Activated CD4-positive, CD25-positive, alpha-beta regulatory T cell treated with anti-CD3 and anti-CD28 coated beads, Interleukin-2, amount 50 U/mL, for 24 hours (primary cell): ENCODE measurements around the gene ICOSLG.
"Not testable (repeated sequence)": the region's sequence is repeated elsewhere in the genome, so short reads cannot be mapped to it uniquely, and the experiment has no call there.

Source experiments
- ATAC-seq, 2 donors: fragments of 150-1000 bp; cut with Tn5 transposase; one replicate each; pipeline ENCODE4 v1.10.0; 2021; ENCODE audit warnings: mild to moderate bottlenecking in 1 of 2, moderate library complexity in 1 of 2

The ICOSLG gene

GRCh38 chr21:44263768-44264167, 23.0 kb upstream of the ICOSLG start:
- ATAC-seq: no peak

- no peak for ATAC-seq
Measured at GRCh38 chr21:44263221-44263760, 22.5 kb upstream of the ICOSLG start.

- no peak for ATAC-seq
Measured at GRCh38 chr21:44262338-44263056, 21.8 kb upstream of the ICOSLG start.

GRCh38 chr21:44261675-44262295, 21.0 kb upstream of the ICOSLG start, which contains the start of gene DNMT3L:
Gene DNMT3L (minus strand): TSS chr21:44261897. CDS start chr21:44261259, 638 bp downstream.
- no peak for ATAC-seq

GRCh38 chr21:44260791-44261631, 20.3 kb upstream of the ICOSLG start:
- no peak for ATAC-seq

GRCh38 chr21:44260066-44260465, 19.3 kb upstream of the ICOSLG start:
- no peak for ATAC-seq

- no peak for ATAC-seq
Measured at GRCh38 chr21:44259082-44259705, 18.5 kb upstream of the ICOSLG start.

GRCh38 chr21:44258056-44258725, 17.4 kb upstream of the ICOSLG start:
- ATAC-seq: no peak

GRCh38 chr21:44255511-44255981, 14.8 kb upstream of the ICOSLG start:
- ATAC-seq: no peak

GRCh38 chr21:44253832-44254710, 13.3 kb upstream of the ICOSLG start:
- no peak for ATAC-seq

GRCh38 chr21:44249204-44250037, 8.7 kb upstream of the ICOSLG start:
- ATAC-seq: not testable (repeated sequence)

GRCh38 chr21:44247904-44248303, 7.2 kb upstream of the ICOSLG start:
- not testable (repeated sequence) for ATAC-seq

GRCh38 chr21:44243980-44244379, 3.2 kb upstream of the ICOSLG start:
- ATAC-seq: peak; percentile 87

- peak; percentile 29 to 34 for ATAC-seq
Measured at GRCh38 chr21:44241281-44241680, 538 bp upstream of the ICOSLG start.

- not testable (repeated sequence) for ATAC-seq
Measured at GRCh38 chr21:44240353-44240752, 390 bp downstream of the ICOSLG start.

GRCh38 chr21:44229561-44229960, 11.2 kb downstream of the ICOSLG start:
- not testable (repeated sequence) for ATAC-seq

- not testable (repeated sequence) for ATAC-seq
Measured at GRCh38 chr21:44228109-44228508, 12.6 kb downstream of the ICOSLG start.

GRCh38 chr21:44227614-44228013, 13.1 kb downstream of the ICOSLG start:
- not testable (repeated sequence) for ATAC-seq

- not testable (repeated sequence) for ATAC-seq
Measured at GRCh38 chr21:44225605-44226004, 15.1 kb downstream of the ICOSLG start.

- ATAC-seq: not testable (repeated sequence)
Measured at GRCh38 chr21:44223334-44223733, 17.4 kb downstream of the ICOSLG start.
